ENCODE data around the gene DHCR24.
"Not testable (repeated sequence)": the region's sequence is repeated elsewhere in the genome, so short reads cannot be mapped to it uniquely, and the experiment has no call there.

DHCR24 gene

DNA sequence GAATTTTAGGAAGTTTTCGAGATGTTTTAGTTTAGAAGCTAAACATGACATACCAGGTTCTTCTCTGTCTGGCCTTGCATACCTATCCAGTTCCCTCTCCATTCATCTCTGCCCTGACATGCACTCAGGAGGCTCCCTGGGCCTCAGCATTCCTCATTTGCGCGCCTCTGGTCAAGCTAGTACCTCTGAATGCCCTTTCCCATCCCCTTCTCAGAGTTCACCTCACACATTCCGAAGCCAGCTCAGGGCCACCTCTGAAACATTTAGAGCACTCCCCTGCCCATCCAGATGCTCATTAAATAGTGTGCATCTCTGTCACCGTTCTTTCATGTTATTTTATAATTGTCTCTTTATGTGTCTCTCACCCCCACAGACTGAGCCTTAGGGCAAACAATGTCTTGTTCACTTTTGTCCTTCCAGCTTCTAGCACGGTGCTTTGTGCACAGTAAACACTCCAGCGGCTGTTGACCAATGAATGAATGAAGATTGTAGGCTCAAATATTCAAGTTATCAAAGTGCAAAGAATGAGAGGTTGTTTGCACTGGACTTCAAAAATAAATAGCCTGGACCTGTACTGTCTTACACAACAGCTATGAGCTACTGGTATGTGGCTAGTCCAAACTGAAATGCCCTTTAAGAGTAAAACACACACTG, 1.2 kb upstream of the DHCR24 start:
- no peak for DNase-seq (ENCODE audit: low read depth in 2 of 3, low spot score in 1 of 3)

- DNase-seq (ENCODE audit: low read depth in 2 of 3, low spot score in 1 of 3), result no peak
Observed at GRCh38 chr1:54887665-54888071, 673 bp upstream of the DHCR24 start.

DNA sequence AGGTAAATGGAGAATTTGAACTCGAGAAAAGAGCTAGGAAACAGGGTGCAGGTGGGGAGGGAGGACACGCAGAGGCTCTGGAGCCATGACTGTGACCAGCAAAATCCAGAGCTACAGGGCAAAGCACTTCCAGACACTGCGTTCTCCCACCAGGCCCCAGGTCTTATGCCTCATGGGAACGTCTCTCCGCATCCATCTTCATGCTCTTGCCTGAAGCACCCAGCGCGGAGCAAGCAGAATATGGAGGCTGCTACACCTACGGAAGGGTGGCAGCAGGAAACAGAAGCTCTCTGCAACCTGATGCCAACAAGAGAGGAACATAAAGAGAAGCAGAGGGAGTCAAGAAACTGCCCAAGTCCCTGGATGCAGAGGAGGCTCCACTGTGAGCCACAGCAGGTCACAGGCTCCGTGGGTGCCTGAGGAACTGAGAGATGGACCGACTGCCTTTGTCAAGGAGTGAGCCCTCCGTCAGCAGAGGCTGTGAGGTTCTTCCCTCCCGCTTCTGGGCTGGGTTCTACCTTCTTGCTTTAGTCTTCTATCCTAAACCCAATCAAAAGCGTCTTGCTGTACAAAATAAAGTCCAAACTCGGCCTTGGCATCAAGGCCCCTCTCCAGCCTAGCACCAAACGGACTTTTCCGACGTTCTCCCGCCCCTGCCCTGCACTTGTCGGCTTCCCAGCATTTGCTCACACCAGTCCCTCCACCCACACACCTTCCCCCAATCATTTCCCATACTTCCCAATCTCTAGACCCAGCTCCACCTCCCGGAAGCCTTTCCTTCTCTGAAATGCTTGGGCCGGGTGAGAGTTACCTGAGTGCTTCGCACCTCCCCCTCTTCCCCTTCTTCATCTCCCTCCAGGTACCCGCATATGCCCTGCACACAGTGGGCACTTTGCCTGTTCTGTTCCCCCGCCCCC, 930 bp downstream of the DHCR24 start:
- no peak for DNase-seq (ENCODE audit: low read depth in 2 of 3, low spot score in 1 of 3)

- DNase-seq (ENCODE audit: low read depth in 2 of 3, low spot score in 1 of 3), result no peak
Observed at GRCh38 chr1:54885237-54885679, 1.7 kb downstream of the DHCR24 start.

GRCh38 chr1:54884768-54885167, 2.2 kb downstream of the DHCR24 start:
- no peak for DNase-seq (ENCODE audit: low read depth in 2 of 3, low spot score in 1 of 3)

GRCh38 chr1:54884135-54884586, 2.8 kb downstream of the DHCR24 start:
- no peak for DNase-seq (ENCODE audit: low read depth in 2 of 3, low spot score in 1 of 3)

DNA sequence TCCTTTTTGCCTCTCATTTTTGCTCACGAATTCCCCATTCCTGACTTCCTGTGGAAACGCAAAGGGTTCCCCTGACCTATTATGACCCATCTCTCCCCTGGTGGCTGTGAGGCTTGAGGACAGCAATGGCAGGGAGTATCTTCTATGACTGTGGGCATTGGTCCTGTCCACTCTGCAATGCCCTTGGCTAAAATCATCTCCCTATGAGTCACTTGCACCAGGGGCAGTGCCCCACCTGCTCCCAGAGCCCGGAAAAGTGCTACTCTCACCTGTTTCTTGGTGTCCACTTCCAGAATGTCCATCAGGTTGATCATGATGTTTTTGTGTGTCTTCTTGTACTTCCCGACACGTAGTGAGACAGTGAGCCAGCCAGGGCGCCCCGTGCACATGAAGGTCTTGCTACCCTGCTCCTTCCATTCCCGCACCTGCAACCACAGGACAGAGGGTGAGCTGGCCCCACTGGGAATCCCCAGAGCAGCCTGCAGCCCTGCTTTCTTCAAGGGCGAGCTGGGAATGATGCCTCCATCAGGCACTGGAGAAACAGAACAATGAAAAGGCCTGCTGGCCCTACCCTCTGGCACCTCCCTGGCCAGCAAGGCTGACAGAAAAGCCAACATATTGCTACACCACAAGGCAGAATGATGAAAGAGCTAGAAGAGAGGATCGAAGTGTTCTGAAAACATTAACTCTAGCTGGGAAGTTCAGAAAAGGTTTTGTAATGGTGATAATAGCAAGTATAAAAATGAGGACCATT, 3.5 kb downstream of the DHCR24 start:
- DNase-seq (ENCODE audit: low read depth in 2 of 3, low spot score in 1 of 3), result no peak

- no peak for DNase-seq (ENCODE audit: low read depth in 2 of 3, low spot score in 1 of 3)
Observed at GRCh38 chr1:54882519-54882918, 4.5 kb downstream of the DHCR24 start.

DNA sequence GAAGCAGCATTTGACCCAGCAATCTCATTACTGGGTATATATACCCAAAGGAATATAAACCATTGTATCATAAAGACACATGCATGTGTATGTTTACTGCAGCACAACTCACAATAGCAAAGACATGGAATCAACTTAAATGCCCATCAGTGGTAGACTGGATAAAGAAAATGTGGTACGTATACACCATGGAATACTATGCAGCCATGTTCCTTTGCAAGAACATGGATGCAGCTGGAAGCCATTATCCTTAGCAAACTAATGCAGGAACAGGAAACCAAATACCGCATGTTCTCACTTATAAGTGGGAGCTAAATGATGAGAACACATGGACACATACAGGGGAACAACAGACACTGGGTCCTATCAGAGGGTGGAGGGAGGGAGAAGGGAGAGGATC, 5.4 kb downstream of the DHCR24 start:
- DNase-seq (ENCODE audit: low read depth in 2 of 3, low spot score in 1 of 3), result not testable (repeated sequence)

GRCh38 chr1:54879872-54880271, 7.1 kb downstream of the DHCR24 start:
- DNase-seq (ENCODE audit: low read depth in 2 of 3, low spot score in 1 of 3), result no peak

- no peak for DNase-seq (ENCODE audit: low read depth in 2 of 3, low spot score in 1 of 3)
Observed at GRCh38 chr1:54876814-54877213, 10.2 kb downstream of the DHCR24 start.

DNA sequence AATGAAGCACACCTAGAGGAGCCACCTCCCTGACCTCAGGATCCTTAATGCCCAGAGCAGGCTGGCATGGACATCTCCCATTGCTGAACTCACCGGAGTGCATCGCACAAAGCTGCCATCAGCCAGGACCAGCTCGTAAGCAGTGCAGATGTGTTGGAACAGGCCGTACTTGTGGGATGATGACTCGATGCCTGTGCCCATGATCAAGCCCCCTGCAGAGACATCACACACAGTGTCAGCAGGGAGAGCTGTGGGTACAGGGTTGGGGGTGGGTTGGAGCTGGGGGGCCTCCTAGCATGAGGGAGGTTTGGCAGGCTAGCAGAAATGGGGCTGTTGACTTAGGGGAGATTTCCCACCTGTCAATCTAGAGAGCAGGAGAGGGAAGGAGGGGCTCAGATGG, 12.0 kb downstream of the DHCR24 start:
- no peak for DNase-seq (ENCODE audit: low read depth in 2 of 3, low spot score in 1 of 3)

GRCh38 chr1:54874079-54874830, 12.7 kb downstream of the DHCR24 start:
- no peak for DNase-seq (ENCODE audit: low read depth in 2 of 3, low spot score in 1 of 3)

DNA sequence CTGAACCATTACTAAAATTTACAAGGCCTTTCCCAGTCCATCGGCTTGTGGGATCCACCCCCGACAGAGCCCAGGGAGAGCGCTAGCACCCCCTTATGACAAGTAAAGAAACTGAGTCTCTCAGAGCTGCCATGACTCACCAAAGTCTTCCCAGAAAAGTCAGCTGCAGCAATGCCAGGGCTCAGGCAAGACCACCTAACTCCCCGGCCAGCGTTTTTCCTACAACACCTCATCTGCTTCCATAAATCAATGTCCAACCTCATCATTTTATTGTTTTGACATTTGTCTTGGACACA, 15.0 kb downstream of the DHCR24 start:
- no peak for DNase-seq (ENCODE audit: low read depth in 2 of 3, low spot score in 1 of 3)

- no peak for DNase-seq (ENCODE audit: low read depth in 2 of 3, low spot score in 1 of 3)
Observed at GRCh38 chr1:54871275-54872035, 15.5 kb downstream of the DHCR24 start.

- DNase-seq (ENCODE audit: low read depth in 2 of 3, low spot score in 1 of 3), result no peak
Observed at GRCh38 chr1:54870869-54871268, 16.1 kb downstream of the DHCR24 start.

DNA sequence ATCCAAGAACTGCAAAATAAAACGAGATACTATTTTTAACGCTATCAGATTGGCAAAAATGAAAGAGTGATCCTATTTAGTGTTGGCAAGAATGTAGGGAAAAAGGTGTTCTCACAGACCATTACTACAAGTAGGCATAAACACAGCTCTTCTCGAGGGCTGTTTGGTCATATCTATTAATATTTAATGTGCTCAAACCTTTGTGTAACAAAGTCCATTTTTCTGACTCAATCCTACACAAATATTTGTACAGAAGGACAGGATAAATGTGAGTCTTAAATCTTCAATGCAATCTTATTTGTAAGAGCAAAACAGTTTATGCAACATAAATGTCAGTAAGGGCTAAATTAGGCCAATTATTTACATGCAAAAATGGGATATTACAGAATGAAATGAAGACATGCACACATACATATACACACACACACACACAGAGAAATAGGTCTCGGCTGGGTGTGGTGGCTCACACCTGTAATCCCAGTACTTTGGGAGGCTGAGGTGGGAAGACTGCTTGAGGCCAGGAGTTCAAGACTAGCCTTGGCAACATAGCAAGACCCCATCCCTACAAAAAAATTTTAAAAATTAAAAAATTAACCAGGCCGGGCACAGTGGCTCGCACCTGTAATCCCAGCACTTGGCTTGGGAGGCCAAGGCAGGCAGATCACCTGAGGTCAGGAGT, 17.7 kb downstream of the DHCR24 start:
- no peak for DNase-seq (ENCODE audit: low read depth in 2 of 3, low spot score in 1 of 3)

GRCh38 chr1:54867717-54868057, 19.3 kb downstream of the DHCR24 start:
- no peak for DNase-seq (ENCODE audit: low read depth in 2 of 3, low spot score in 1 of 3)

DNA sequence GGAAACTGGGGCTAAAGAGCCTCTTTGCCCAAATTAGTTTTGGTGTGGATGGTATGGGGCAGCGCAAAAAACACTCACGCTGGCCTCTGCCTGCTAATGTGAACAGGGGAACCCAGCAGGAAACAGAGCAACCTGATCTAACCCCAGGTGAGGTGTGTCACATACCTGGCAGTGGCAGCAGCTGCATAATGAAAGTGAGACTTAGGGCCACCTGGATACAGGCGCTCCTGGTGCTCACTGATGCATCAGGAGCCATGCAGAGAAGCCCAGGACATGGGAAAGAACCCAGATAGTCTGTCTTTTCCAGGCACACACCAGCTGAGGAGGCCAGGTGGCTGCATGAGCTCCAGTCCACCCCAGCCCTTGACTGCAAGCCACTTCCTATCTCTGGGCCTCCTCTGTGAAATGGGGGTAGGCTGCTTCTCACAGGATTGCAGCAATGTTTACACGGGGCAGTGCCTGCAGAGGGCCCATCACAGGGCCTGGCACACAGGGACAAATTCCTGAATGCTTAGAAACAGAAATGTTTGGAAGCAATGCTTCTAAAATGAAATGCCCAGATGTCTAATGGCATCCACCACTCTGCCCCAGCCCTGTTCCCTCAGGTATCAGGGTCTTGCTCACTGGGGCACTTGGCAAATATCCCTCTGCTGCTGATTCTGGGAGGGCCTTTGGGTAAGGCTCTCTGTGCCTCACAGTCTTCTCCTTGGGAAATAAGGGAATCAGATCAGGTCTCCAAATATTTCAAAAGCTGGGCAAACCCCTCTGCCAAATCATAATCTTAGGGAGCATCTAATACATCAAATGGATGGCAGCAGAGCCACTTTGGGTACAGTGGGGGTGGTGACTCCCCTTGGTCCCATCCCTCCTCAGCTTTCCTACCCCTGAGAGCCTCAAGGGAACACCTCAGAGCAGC, 19.9 kb downstream of the DHCR24 start:
- DNase-seq (ENCODE audit: low read depth in 2 of 3, low spot score in 1 of 3), result no peak

Data from stimulated activated CD4-positive, alpha-beta T cell treated with anti-CD3 and anti-CD28 coated beads, Interleukin-12 subunit alpha, Interleukin-12 subunit beta, amount 100 ng/mL, for 48 hours (primary cell).